Stimulated activated CD8-positive, alpha-beta memory T cell treated with anti-CD3 and anti-CD28 coated beads, Interleukin-15, amount 100 ng/mL, for 1 hour (primary cell): ENCODE measurements around the gene HSPA4L.

Experiments
- DNase-seq: peaks from one replicate; pipeline ENCODE4 v3.0.0-alpha.2; 2020; ENCODE audit warnings: low read depth

Gene HSPA4L

DNA sequence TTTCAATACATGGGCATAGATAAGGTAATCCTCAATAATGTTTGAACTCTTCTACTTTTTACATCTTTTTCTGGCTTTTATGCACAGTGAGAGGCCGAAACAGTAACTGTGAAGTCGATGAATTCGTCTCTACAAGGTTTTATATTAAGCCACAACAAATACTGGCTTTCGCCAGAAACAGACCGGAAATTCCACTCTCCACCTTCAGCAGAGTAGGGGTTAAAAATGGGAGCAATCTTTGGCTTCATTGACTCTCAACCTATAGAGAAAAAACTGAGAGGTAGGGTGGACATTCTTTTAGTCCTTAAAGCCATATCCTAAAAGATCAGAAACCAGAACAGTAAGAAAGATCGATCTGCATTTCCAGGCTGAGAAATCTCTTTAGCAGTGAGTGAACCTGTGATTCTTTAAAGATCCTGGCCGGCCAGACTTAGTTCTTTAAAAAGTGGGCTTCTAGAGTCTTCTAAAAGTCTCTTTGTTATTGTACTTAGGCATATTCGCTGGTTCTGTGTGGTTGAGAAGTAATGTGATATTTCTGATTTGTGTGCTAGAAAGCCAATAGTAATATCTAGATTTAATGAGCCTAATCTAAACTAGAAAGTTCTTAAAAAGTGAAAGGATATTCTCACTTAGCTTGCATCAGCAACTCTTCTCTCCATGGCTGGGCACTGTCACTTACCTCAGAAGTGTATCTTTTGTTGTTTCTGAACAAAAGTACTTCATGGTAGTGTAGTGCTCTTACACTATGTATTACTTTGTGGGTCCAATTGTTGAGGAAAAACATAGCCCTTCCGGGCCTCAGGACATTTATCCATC, 2.0 kb downstream of the HSPA4L start:
- no peak for DNase-seq

DNA sequence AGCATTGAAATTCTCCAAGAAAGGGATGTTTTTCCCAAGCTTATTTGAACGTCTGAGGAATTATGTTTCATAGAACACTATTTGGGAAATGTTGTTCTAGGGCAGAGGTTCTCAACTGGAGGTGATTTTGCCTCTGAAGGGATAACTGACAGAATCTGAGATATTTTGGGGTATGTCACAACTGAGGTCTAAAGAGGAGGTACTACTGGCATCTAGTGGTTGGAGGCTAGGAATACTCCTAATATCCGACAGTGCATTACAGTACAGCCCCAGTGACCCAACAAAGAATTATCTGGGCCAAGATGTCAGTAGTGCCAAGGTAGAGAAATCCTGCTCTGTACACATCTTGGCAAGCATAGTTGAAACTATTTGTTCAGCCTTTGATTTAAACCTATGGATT, 6.4 kb downstream of the HSPA4L start:
- DNase-seq = no peak

DNA sequence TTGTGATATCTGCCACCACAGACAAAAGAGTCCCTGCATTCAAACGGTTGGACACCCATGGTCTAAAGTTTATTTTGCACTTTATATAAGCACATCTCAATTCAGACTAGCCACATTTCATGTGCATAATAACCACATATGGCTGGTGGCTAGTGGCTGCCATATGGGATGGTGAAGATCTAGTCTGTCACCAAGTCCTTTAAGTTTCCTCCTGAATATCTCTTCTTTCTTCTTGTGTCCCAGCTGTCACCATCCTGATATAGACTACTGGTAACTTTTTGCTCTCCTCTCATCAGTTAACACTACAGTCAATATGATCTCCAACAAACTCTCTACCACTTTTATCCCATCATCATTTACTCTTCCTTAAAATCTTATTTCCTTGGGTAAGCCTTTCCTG, 9.3 kb downstream of the HSPA4L start:
- DNase-seq = no peak

DNA sequence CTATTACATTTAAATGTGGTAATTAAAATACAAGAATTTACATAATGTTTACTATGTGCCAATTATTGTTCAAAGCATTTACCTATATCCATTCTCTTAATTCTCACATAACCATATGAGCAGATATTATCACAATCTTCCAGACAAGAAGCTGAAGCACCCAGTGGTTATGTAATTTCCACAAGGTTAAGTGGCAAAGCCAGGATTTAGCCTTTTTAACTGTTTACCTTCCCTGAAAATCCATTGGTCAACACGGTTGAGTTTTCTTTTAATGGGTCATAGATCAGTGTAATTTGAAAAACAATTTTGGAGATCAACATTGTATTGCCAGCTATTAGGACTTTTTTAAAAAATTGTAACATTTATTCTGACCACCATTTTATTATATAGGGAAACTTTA, 11.4 kb downstream of the HSPA4L start:
- no peak for DNase-seq

DNA sequence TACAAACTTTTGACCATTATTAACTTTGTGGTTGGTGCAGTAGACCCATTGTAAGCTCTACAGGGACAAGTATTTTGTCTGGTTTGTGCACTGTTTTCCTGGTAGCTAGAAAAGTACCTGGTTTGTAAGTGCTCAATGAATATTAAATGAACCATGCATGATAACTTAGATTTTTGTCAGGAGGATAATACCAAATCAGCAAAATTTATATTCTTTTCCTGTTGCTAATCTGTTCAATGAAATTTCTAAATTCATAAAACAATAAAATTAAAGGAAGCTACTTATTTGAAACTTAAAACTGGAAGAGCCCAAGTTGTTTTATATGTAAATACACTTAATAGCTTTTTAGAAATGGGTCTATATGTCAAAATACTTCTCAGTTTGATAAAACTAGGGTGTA, 17.6 kb downstream of the HSPA4L start:
- no peak for DNase-seq

DNA sequence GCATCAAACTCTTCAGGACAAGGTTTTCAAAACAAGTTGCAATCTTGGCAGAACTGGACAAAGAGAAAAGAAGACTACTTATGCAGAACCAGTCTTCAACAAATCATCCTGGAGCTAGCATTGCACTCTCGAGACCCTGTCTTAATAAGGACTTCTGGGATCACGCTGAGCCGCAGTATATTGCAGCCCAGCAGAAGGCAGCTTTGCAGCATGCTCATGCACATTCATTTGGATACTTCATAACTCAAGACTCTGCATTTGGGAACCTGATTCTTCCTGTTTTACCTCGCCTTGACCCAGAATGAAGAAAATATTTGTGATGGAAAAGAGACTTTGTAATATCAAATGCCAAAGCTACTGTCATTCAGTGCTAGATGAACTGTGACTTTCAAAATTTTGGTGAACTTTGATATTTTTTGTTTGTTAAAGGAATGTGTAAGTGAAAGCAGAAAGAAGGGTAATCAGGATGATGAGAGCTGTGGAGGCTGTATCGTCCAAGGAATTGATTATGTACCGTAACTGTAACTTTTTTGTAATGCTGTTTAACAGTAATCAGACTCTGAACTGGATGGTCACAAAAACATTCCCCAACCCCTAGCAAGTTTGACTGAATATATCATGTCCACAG, 27.2 kb downstream of the HSPA4L start:
- DNase-seq = no peak

DNA sequence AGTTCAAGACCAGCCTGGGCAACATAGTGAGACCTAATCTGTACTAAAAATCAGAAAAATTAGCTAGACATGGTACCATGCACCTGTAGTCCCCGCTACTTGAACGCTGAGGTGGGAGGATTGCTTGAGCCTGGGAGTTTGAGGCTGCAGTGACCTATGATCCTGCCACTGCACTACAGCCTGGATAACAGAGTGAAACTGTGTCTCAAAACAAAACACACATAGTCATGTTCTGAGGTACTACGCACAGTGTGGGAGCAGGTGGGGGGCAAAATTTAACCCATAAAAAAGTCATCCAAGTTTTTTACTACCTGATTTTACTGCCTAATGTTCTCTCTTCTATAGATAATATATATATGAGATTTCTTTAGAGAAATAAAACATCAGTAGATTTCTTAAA, 28.4 kb downstream of the HSPA4L start:
- no peak for DNase-seq

DNA sequence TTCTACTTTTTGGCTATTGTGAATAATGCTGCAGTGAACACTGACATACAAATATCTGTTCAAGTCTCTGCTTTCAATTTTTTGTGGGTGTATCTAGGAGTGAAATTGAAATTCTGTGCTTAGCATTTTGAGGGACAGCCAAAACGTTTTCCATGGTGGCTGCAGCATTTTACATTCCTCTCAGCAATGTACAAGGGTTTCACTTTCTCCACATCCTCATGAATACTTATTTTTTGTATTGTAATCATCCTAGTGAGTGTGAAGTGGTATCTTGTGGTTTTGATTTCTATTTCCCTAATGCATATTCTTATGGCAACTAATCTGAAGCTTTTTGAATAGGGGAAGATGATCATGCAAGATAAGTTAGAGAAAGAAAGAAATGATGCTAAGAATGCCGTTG, 40.3 kb downstream of the HSPA4L start:
- no peak for DNase-seq

DNA sequence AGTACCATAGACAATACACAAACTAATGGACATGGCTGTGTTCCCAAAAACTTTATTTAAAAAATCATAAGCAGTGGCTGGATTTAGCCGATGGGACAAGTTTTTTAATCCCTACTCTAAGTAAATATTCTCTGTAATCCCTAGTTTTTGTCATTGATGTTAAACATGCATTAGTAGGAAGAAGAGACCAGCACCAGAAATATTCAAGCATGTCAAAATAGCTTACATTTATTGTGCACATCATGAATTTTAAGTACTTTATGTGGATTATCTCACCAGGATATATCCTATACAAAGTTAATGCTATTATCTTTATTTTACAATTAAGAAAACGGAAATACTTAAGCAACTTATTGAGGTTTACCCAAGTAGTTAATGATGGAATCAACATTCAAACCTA, 46.0 kb downstream of the HSPA4L start:
- DNase-seq = no peak

DNA sequence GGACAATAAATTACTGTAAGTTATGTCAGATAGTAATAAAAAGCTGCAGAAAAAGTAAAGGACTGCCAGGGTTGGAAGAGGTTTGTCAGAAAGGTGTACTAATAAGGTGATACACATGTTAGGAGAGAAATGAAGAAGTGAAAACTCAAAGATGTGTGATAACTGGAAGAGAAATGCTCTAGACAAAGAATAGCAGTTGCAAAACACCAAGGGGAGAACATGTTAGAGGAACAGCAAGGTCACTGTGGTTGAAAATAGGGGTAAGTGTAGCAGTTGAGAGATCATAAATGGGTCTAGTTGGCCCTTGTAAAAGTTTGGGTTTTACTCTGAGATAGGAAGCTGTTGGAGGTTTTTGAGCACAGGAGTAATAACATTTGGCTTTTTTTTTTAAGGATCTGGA, 46.9 kb downstream of the HSPA4L start:
- DNase-seq = no peak

DNA sequence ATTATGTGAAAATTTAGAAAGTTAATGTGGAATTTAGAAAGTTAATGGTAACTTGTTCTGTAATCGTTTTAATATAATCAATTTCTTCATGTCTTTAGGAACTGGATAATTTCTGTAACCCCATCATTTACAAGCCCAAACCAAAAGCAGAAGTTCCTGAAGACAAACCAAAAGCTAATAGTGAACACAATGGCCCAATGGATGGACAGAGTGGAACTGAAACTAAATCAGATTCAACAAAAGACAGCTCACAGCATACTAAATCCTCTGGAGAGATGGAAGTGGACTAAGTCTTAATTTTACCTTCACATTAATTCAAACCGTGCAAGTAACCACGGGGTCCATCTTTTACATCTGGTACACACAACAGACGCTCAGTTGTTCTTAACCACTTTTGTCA, 50.5 kb downstream of the HSPA4L start:
- DNase-seq = no peak

DNA sequence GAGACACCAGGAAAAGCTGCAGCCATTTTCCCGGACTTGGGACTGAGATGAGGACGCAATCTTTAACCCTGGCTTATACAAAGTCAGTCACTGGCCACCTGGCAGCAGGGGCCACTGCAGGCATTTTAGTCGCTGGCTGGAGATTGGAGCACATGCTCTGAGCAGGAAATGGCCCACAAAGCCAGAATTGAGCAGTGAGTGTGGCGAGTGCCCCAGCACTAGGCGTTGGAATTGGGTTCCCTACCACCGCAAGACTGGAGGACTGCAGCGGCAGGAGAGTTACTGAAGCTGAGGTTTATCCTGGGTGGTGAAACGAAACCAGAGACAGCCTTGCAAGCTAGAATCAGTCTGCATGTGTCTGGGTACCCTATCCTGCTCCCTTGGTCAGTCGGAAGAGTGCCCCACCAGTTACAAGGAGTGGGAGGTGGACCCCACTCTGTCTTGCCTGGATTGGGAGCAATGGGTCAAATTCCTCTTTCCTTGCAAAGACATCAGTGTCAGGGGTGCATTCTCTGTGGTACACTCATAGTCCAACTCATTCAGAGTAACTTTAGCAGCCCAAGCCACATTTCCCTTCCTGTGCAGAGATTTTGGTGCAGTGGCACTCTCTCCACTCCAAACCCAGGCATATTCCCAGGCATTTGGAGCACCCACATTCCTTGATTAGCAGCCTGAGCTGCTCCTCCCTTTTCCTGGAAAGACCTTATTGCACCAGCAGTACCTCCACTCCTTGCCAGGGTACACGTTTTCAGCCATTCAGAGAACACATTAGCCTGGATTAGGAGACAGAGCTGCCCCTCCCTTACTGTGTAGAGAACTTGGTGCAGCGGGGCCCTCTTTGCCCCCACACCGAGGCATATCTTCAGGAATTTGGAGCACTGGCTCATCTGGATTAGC, 61.8 kb downstream of the HSPA4L start:
- DNase-seq = no peak

DNA sequence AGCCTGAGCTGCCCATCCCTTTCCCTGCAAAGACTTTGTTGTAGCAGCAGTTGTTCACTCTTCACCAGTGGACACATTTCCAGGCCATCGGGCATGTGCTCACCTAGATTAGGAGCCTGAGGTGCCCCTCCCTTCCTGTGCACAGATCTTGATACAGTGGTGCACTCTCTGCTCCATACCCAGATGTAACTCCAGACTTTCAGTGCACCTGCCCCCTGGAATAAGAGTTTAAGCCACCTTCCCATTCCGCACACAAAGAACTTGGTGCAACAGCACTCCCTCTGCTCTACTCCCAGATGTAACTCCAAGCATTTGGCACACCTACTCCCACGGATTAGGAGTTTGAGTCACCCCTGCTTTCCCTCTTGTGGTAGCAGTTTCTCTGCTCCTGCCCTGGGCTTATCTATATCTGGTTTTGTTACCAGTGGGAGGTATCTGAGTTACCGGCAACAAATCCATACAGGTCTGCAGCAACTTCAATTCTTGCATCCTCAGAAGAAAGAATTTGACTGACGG, 62.5 kb downstream of the HSPA4L start:
- DNase-seq = no peak

DNA sequence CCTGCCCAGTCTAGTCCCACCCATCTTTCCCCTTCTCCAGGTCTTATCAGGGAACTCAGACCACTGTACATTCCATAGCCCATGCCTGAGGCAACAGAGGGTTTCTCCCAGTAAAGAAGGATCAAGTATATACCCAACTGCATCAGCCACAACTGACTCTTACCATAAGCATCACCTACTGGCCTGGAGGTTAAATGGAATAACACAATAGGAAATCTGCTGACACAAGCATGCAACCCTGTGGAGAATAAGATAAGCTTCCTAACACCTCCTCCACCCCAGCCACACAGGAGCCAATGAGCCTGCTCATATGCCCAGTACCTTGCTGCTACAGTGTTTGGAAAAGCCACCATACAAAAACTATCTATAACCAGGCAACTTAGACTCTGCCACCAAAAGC, 63.9 kb downstream of the HSPA4L start:
- no peak for DNase-seq

DNA sequence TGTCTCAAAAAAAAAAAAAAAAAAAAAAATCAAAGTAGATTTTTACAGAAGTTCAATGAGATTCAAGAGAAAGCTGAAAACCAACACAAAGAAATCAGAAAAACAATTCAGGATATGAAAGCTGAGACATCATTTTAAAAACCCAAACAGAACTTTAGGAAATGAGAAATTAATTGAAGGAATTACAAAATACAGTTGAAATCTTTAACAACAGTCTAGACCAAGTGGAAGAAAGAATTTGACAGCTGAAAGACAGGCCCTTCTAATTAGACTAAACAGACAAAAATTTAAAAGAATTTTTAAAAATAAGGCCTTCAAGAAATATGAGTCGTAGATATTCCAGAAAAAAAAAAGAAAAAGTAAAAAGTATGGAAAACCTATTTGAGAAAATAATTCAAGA, 64.6 kb downstream of the HSPA4L start:
- DNase-seq = no peak

DNA sequence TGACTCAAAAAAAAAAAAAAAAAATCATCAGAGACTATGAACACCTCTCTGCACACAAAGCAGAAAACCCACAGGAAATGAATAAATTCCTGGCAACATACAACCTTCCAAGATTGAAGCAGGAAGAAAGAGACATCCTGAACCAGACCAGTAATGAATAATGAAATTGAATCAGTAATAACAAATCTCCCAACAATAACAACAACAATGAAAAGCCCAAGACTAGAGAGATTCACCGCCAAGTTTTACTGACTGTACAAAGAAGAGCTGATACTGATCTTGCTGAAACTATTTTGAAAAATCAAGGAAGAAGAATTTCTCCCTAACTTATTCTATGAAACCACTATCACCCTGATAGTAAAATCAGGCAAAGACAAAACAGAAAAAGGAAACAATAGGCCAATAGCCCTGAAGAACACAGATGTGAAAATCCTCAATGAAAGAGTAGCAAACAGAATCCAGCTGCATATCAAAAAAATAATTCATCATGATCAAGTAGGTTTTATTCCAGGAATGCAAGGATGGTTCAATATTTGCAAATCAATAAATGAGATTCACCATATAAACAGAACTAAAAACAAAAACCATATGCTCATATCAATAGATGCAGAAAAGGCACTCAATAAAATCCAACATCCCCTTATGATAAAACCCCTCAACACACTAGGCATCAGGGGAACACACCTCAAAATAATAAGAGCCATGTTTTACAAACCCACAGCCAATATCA, 67.5 kb downstream of the HSPA4L start:
- DNase-seq = no peak

DNA sequence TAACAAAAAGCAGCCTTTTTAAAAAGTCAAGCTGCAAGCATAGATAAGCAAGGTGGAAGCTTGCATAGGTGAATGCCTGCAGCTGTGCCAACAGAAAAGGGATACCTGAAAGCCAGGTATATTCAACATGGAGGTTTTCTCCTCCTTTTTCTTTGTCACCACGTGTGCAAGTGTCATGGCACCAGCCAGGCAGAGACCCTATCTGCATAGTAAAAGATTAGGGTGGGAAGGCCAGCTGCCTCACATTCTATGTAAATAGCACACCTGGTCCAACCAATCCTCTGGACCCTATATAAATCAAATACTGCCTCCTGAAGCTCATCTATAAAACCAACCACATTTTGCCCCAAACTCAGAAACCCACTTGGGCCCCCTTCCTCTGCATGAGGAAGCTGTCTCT, 70.5 kb downstream of the HSPA4L start:
- DNase-seq = no peak

DNA sequence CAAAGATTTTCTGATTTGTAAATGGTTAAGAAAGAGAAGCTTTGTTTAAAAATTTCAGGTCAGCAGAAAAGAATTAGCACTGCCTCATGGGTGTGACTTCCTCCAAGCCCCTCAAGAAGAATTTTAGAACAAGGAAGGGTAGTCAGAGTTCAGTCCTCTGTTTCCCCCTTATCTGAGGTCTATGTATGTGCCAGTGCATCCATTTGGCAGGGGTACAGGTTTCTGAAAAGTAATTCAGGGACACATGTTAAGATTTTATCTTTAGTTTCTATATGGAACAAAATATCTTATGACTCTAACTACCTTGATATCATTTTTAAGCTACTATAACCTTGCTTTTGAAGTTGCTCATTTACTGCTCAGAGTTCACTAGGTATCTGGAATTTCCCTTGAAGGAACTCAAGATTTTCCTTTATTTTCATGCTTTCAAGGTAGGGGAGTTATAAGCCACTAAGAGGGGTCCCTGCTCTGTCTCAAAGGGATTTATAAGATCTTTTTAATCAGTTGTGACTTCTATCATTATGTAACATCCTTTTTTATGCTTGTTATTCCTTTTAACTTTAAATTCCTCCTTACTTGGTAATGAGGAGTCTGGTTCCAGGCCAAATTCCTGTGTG, 74.2 kb downstream of the HSPA4L start:
- DNase-seq = no peak

DNA sequence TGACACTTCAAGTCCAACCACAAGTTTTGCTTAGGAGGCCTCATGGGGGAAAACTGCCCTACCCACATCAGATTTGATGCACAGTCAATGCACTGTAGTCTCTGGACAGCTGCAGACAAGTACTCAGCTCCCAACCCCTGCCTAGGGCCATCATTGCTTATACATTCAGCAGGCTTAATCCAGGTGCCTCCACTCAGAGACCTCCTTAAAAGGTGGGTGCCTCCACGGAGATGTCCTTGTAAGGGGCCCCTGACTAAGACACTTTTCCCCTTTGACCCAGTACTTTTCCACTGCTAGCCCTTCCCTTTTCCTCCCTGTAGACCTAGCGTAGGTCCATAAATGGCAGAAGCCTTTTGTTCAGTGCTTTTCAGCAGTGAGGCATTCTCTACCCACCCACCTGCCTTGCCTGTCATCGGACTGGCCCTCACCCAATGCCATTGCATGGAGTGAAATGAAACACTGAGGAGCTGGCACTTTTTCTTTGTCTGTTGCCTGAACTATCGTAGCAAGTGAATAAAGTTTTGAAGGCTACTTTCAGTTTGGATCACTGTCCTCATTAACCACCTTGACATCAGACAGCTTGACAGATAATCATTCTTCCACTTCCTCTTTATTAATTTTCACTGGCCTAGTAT, 74.8 kb downstream of the HSPA4L start:
- no peak for DNase-seq

DNA sequence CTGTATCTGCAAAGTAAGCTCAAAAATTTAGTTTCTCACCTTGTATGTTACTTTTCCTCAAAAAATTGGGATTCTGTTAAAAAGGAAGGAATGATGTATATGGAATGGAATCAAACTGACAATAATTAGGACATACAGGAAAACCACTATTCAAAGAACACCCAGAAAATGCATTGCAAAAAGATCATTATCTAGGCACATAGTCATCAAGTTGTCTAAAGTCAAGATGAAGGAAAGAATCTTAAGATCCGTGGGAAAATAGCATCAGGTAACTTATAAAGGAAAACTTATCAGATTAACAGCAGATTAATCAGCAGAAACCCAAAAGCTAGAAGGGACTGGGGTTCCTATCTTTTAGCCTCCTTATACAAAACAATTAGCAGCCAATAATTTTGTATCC, 75.5 kb downstream of the HSPA4L start:
- DNase-seq = no peak

DNA sequence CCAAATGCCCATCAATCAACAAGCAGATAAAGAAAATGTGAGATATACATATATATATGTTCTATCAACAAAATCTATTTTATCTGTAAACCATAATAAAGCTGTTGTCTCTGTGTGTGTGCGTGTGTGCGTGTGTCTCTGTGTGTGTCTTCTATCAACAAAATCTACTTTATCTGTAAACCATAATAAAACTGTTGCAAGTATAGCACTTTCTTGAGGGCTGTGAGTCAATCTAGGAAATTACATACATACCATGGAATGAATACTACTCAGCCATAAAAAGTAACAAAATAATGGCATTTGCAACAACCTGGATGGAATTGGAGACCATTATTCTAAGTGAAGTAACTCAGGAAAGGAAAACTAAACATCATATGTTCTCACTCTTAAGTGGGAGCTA, 86.1 kb downstream of the HSPA4L start:
- no peak for DNase-seq
